Fibroblast of mammary gland (primary cell): ENCODE data around the gene IFT80.
"Not testable (repeated sequence)": the region's sequence is repeated elsewhere in the genome, so short reads cannot be mapped to it uniquely, and the experiment has no call there.

Source experiments
- DNase-seq: peaks from one replicate; pipeline ENCODE4 v3.0.0-alpha.2; 2010; ENCODE audit warnings: low read depth
- H3K4me3 ChIP-seq: 2 replicates; pipeline ENCODE4 v1.5.1; 2011; ENCODE audit warnings: low read depth, mild to moderate bottlenecking, low read length, moderate library complexity; ENCODE audit not compliant: control insufficient read depth
- TF ChIP-seq, protein P1 (sequence below): conservative IDR thresholded peaks from 2 replicates; pipeline ENCODE4 v1.5.1; 2011; ENCODE audit warnings: low read depth, low read length, inconsistent platforms; ENCODE audit not compliant: control insufficient read depth, insufficient read depth

Gene IFT80

DNA sequence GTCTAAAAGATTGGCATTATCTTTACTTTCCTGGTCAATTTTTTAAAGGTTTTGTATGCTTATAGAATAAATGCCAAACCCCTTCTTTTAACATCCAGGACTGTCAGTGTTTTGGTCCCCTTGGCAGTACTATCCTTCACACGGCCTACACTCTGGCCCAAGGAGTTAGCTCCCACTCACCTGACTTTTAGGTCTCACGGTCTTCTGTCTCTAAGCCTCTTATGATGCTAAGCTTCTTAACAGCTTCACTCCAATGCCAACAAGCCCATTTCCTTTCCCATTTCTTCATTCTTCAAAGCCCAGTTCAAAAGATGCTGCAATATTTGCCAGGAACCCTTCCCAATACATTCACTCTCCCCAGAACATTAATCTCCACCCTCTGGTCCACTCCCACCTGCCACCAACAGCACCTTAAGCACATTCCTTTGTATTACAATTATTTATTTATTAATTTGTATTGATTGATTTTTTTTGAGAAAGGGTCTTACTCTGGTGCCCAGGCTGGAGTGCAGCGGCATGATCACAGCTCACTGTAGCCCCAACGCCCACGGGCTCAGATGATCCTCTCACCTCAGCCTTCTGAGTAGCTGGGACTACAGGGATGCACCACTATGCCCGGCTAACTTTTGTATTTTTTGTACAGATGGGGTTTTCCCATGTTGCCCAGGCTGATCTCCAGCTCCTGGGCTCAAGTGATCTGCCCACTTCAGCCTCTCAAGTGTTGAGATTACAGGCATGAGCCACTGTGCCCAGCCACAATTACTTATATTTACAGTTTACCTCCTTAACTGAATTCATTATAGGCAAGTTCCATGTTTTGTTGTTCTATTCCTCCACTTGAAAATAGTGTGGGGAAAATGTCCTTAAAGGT lies 27.8 kb downstream of the IFT80 start:
- no peak for DNase-seq
- TF ChIP-seq, protein P1, sequence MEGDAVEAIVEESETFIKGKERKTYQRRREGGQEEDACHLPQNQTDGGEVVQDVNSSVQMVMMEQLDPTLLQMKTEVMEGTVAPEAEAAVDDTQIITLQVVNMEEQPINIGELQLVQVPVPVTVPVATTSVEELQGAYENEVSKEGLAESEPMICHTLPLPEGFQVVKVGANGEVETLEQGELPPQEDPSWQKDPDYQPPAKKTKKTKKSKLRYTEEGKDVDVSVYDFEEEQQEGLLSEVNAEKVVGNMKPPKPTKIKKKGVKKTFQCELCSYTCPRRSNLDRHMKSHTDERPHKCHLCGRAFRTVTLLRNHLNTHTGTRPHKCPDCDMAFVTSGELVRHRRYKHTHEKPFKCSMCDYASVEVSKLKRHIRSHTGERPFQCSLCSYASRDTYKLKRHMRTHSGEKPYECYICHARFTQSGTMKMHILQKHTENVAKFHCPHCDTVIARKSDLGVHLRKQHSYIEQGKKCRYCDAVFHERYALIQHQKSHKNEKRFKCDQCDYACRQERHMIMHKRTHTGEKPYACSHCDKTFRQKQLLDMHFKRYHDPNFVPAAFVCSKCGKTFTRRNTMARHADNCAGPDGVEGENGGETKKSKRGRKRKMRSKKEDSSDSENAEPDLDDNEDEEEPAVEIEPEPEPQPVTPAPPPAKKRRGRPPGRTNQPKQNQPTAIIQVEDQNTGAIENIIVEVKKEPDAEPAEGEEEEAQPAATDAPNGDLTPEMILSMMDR = no peak
- no peak overlapping the region for H3K4me3 ChIP-seq

DNA sequence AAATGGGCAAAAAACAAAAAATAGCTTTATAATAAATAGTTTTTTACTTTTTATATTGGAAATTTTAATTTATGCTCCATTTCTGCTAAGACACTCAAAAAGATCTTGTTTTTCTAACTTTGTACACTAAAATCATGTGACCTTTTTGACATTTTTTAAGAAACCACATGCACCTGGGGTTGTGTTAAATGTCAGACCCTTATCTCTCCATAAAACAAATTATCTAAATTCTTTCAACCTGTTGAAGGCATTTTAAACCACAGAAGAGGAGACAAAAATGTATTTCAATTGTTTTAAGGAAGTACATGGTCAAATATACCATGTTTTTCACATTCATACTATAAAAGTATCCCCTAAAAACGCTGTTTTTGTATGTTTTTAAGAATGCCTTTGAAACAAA lies 29.2 kb downstream of the IFT80 start:
- no peak overlapping the region for H3K4me3 ChIP-seq
- TF ChIP-seq, protein P1 = no peak
- no peak for DNase-seq

DNA sequence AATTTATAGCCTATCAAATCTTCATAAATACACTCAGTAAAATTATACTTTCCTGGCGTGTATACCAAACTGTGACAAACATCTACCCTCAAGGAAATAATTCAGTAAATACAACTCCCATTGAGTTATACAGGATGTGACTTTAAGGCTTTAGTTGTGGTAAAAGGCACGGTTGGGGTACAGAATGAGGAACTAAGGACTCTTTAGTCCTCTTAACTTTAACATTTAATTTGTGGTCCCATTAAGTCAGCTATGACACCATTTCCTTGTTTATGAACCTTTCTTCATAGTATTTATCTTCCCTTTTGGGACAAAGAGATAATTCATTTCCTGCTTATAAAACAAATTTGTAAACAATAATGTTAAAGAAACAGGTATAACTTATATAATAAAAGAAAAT lies 30.2 kb downstream of the IFT80 start:
- TF ChIP-seq, protein P1 = no peak
- DNase-seq = no peak
- H3K4me3 ChIP-seq = no peak overlapping the region

DNA sequence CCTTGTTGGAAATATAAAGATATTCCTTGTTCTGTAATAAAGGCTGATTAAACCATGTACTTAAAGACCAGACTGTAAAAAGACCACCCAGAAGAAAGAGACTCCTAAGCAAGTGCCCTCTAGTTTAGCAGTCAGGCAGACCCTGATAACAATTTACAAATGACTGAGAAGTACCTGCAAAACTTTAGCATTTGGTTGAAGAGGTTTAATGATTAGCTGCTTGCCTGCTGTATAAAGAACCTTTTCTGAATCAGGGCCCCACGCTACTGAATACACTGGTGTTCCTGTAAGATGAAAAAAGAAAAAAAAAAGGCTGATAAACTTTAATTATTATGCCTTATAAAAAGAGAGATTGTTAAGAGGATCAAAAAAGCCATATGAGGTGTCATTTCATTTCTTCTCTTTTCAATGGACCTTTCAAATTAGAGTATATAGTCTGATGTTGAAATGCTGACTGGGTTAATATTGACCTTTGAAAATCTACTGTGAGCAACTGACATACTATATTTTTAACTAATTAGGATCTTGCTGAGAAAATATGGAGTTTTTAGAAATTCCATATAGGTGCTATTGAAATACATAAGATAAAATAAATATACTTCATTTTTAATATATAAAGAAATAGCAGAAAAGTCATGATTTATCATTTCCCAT lies 33.0 kb downstream of the IFT80 start:
- no peak overlapping the region for H3K4me3 ChIP-seq
- no peak for DNase-seq
- TF ChIP-seq, protein P1 = no peak

DNA sequence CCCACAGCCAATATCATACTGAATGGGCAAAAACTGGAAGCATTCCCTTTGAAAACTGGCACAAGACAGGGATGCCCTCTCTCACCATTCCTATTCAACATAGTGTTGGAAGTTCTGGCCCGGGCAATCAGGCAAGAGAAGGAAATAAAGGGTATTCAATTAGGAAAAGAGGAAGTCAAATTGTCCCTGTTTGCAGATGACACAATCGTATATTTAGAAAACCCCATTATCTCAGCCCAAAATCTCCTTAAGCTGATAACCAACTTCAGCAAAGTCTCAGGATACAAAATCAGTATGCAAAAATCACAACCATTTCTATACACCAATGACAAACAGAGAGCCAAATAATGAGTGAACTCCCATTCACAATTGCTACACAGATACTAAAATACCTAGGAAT lies 36.1 kb downstream of the IFT80 start:
- H3K4me3 ChIP-seq, DNase-seq: not testable (repeated sequence)

DNA sequence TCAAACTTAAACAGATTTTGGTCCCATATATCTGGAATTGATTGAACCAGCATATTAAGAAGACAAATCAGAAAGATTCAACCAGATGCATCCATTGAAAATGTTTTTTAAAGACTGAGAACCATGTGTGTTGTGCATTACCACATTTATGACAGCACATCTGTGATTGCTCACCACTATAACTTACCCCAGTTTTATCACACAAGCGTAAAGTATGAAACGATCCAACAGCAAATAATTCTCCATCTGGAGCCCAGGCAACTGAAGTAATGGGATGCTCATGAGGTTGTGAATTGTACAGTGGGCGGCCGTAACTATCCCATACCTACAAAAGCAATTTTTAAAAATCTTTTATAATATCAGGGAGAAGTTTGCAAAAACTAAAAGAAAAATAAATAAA lies 43.2 kb downstream of the IFT80 start:
- no peak for DNase-seq

DNA sequence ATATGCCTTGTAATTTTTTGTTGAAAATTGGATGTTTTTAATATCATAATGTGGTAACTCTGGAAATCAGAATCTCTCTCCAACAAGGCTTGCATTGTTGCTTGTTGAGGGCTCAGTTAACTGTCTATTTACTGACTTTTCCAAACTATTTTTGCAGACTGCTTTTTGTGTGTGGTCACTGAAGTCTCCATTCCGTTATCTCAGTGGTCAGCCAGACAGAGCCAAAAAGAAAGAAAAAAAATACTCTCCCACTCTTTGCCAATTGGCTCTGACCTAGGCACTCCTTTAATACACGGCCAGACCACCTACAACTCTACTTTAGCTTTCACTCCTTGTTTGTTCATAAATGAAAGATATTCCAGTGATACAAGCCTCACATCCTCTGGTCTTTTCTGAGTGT lies 52.5 kb downstream of the IFT80 start:
- DNase-seq = no peak
- no peak overlapping the region for H3K4me3 ChIP-seq
- TF ChIP-seq, protein P1 = no peak

More for the DNA sequence above, 43.2 kb downstream of the IFT80 start:
- H3K4me3 ChIP-seq = no peak overlapping the region
- TF ChIP-seq, protein P1 = no peak
